Stimulated activated CD4-positive, alpha-beta T cell treated with anti-CD3 and anti-CD28 coated beads, Interleukin-12 subunit alpha, Interleukin-12 subunit beta, amount 100 ng/mL, for 4 hours (primary cell): ENCODE data around the gene TMEM87A.

Experiments used
- DNase-seq: peaks from one replicate; pipeline ENCODE4 v3.0.0-alpha.2; 2020

Gene TMEM87A

GRCh38 chr15:42202653-42203052 is 70.6 kb downstream of the TMEM87A start:
- no peak for DNase-seq

GRCh38 chr15:42201801-42202200 is 71.4 kb downstream of the TMEM87A start:
- DNase-seq = no peak

- no peak for DNase-seq
Measured at GRCh38 chr15:42199126-42199525, 74.1 kb downstream of the TMEM87A start.

DNA sequence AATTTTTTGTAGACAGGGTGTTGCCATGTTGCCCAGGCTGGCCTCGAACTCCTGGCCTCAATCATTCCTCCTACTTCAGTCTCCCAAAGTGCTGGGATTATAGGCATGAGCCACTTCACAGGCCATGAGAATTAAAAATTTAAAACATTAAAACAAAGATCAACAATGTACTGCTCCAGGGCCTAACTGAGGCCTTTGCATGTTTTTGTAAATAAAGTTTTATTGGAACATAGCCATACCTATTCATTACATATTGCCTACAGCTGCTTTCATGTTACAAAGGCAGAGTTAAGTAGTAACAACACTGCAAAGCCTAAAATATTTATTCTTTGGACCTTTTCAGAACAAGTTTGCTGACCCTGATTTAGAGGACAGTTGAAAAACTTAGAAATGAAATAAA is 74.7 kb downstream of the TMEM87A start:
- no peak for DNase-seq

DNA sequence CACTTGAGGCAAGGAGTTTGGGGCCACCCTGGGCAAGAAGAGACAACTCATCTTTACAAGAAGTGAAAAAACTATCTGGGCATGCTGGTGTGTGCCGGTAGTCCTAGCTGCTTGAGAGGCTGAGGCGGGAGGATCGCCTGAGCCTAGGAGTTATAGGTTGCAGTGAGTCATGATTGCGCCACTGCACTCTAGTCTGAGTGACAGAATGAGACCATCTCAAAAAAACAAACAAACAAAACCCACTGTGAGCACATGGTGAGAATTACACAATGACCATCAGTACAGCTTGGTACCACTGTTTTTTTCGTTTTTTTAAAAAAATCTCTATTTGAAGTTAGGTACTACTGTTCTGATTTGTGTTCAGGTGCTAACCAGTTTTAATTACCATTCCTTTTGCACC is 78.7 kb downstream of the TMEM87A start:
- DNase-seq = no peak

- DNase-seq = no peak
Measured at GRCh38 chr15:42193383-42193782, 79.8 kb downstream of the TMEM87A start.

- no peak for DNase-seq
Measured at GRCh38 chr15:42191610-42192346, 81.5 kb downstream of the TMEM87A start.

- DNase-seq = no peak
Measured at GRCh38 chr15:42190370-42190769, 82.9 kb downstream of the TMEM87A start.

- no peak for DNase-seq
Measured at GRCh38 chr15:42185801-42186200, 87.4 kb downstream of the TMEM87A start.

DNA sequence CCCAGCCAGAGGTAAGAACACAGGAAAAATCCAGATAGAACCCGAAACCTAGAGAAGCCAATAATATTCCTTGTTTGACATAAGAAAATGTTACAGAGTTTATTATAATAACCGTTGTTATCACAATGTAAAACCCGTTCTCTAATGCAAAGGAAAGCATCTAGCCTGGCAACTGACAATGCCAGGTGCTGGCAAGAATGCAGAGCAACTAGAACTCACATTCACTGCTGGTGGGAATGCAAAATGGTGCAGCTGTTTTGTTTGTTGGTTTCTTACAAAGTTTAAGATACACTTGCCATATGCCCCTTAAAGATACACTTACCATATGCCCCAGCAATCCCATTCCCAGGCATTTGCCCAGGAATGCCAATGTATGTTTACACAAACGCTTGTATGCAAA is 88.5 kb downstream of the TMEM87A start:
- DNase-seq = no peak

GRCh38 chr15:42184296-42184695 is 88.9 kb downstream of the TMEM87A start:
- no peak for DNase-seq

DNA sequence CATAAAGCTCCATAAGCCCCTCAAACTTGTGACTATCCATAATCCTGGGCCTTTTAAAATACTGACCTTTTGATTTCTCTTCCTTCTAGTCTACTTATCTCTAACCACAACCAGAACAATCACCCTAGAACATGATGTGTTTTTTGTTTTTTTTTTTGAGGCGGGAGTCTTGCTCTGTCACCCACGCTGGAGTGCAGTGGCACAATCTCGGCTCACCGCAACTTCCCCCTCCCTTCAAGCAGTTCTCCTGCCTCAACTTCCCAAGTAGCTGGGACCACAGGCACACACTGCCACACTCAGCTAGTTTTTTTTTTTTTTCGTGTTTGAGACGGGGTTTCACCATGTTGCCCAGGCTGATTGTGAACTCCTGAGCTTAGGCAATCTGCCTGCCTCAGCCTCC is 90.3 kb downstream of the TMEM87A start:
- DNase-seq = no peak

DNA sequence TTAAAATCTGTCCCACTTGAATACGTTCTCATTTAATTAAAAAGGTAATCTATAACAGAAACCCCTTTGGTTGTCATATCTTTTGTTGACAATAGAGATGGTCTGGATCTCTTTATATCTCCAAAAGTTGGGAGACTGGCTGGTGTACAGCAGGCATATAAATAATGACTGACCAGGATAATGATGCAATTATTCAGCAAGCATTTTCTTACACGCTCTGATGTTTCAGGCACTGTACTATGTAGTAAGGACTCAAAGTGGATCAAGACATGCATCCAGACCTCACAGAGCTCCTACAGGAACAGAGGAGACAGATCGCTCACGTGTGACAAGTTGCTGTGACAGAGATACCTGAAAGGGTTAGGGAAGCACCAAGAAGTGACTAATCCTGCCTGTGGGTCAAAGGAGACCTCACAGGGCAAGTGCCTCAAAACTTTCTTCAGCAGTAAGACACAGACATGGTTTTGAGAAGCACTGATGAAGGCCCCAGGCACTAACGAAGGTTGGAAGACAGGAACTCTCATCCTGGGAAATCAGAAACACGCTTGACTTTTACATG is 90.8 kb downstream of the TMEM87A start:
- no peak for DNase-seq

DNA sequence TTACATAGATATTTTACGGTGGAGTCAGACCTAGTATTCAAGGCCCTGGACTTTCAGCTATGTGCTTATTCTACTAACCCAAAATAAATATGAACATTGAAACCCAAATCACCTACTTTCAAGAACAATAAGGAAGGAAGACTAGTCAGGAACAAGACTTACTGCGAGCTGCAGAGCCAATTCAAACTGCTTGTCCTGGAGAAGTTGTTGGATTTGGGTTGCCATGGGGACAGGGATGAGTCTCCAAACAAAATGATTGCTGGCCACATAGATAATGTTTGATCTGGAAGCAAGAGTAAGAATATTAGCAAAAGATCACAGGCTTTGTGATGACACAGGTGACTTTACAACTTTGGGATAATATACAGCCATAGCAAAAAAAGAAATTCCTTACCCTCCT is 95.2 kb downstream of the TMEM87A start:
- no peak for DNase-seq

DNA sequence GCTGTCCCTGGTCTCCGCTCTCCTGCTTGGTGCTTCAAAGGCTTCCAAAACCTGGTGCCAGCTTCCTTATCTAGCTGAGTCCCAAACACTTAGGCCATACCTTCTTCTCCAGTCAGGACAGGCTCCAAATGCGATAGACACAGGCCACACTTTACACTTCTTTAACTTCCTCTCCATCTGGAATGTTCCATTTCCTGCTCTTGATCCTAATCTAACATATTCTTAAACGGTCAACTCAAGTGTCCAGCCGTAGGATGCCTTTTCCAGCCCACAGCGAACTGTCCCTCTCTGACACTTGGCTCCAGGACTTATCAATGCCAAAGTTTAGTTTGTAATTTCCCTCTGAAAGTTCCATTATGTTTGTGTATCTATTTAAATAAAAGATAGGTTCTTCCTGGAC is 97.6 kb downstream of the TMEM87A start:
- no peak for DNase-seq

GRCh38 chr15:42172475-42172874 is 100.8 kb downstream of the TMEM87A start:
- no peak for DNase-seq

- DNase-seq = no peak
Measured at GRCh38 chr15:42171795-42172194, 101.4 kb downstream of the TMEM87A start.

DNA sequence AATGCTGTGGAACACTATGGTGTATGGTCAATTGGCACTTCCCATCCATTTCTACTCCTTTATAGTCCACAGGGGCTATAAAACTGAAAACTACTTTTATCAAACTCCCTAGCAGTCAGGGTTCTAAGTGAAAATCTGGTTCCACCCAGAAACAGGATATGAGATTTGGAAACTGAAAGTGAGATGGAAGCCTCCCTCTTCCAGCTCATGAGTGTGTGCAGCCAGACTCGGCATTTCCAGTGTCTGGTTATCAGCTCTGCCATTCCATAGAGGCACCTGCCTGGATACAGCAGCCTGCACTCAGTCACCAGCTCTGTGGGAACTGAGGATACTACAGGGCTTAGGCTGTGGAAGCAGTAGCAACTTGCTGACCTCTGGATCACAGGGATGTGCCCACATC is 102.1 kb downstream of the TMEM87A start:
- DNase-seq = no peak

GRCh38 chr15:42166225-42166940 is 106.8 kb downstream of the TMEM87A start:
- DNase-seq = no peak

DNA sequence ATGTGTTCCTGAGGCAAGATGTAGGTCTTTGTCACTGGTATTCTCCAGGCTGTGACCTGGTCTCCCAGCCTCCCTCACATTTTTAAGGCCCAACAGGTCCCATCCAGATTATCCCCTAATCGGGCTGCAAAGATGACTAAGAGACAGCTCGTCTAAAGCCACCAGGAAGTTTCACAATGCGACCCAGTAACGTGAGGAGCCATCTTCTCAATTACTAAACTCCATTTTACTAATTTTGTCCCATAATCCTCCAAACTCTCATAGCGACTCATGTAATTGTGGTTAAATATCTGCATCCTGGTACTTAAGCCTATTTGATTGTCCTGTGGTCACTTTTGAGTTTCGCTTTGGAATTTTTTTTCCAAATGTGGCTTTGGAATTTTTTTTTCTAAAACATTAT is 108.1 kb downstream of the TMEM87A start:
- no peak for DNase-seq

DNA sequence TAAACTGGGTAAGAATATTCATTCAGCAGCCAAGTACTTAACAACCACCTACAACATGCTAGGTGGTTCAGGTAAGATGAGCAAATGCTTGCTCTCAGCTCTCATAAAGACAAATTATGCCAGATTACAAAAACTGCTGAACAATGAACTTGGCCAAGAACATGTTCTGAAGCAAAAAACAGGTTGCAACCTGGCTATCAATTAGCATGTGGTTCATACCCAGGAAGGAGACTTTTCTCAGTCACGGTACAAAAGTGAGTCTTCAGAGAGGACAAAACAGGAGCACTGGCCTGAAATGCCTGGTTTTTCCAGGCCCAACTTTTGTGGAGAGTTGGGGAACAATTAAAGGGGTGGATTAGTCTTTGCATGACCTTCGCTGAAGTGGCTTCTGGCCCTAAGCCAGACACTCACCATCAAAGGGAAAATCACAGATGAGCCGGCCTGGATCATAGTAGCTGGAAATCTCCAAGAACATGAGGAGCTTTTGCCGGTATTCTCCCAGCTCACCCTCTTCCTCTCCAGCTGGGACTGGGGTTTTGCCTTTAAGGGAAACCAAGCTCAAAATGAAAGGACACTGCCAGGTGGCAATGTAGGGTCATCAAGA is 109.2 kb downstream of the TMEM87A start:
- no peak for DNase-seq

DNA sequence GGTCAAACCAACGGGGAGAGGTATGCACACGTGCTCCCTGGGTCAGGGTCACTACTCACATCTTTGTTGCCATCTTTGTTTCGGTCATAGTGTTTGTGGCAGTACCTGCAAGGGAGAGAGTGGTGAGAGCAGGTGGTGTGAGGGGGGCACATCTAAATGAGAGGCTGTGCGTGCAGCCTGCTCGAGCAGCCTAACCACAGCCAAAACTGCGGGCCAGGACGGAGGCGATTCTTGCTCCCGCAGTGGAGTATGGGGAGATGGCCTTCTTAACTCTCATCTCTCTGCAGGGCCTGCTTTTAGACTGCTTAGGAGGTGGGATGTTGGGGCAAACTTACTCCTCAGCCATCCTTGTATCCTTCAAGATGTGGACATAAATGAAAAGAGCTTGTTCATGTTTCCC is 109.9 kb downstream of the TMEM87A start:
- DNase-seq = no peak
